ENCODE measurements around the gene ZNF80.

- TF ChIP-seq GATA3 (IDR thresholded peaks at IDR 0.05; ENCODE audit: low read depth, low read length) (no peak), GATA2 (IDR thresholded peaks at IDR 0.05; ENCODE audit: low read depth, low read length) (no peak)
These were observed 47.3 kb upstream of the ZNF80 start for GRCh38 chr3:114284644-114285043.
